ENCODE results near the gene APOOL. TPM values are rescaled to one million over a fixed set of nuclear protein-coding genes. Genes with fewer than 3 reads are reported as not detected.

APOOL gene
- total RNA-seq, 1 experiment from 2014 or later = 26.3 TPM

DNA sequence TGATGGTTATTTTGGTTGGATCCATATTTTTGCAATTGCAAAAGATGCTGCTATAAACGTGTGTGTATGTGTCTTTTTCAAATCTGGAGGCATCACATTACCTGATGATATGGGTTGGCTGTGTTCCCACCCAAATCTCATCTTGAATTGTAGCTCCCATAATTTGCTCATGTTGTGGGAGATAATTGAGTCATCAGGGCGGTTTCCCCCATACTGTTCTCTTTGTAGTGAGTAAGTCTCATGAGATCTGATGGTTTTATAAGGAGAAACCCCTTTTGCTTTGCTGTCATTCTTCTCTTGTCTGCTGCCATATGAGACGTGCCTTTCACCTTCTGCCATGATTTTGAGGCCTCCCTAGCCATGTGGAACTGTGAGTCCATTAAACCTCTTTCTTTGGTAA lies 33.4 kb downstream of the APOOL start:
- TF ChIP-seq, protein P1, sequence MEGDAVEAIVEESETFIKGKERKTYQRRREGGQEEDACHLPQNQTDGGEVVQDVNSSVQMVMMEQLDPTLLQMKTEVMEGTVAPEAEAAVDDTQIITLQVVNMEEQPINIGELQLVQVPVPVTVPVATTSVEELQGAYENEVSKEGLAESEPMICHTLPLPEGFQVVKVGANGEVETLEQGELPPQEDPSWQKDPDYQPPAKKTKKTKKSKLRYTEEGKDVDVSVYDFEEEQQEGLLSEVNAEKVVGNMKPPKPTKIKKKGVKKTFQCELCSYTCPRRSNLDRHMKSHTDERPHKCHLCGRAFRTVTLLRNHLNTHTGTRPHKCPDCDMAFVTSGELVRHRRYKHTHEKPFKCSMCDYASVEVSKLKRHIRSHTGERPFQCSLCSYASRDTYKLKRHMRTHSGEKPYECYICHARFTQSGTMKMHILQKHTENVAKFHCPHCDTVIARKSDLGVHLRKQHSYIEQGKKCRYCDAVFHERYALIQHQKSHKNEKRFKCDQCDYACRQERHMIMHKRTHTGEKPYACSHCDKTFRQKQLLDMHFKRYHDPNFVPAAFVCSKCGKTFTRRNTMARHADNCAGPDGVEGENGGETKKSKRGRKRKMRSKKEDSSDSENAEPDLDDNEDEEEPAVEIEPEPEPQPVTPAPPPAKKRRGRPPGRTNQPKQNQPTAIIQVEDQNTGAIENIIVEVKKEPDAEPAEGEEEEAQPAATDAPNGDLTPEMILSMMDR (IDR thresholded peaks at IDR 0.05; ENCODE audit: unreplicated experiment) = no peak
- peaks cover 5% of the 10 kb centered on the region for H3K36me3 Mint-ChIP-seq (ENCODE audit: insufficient read depth, unreplicated experiment)
- no peak overlapping the region for H3K27ac Mint-ChIP-seq (ENCODE audit: low read depth, unreplicated experiment)
- no peak overlapping the region for H3K4me3 Mint-ChIP-seq (ENCODE audit: unreplicated experiment)
- no peaks in the 10 kb centered on the region for H3K27me3 Mint-ChIP-seq (ENCODE audit: insufficient read depth, unreplicated experiment)
- CTCF ChIA-PET = no interaction called here
- no peak for DNase-seq (ENCODE audit: unreplicated experiment)
- intact Hi-C loops (cut with micrococcal nuclease) = no loop called here
- POLR2A ChIA-PET = no interaction called here
- peaks cover 22% of the 10 kb centered on the region for H3K9me3 Mint-ChIP-seq (ENCODE audit: unreplicated experiment)
- no peaks in the 10 kb centered on the region for H3K4me1 Mint-ChIP-seq (ENCODE audit: insufficient read depth, unreplicated experiment)
- BruUV-seq (replicated peaks) = no TSS peak

DNA sequence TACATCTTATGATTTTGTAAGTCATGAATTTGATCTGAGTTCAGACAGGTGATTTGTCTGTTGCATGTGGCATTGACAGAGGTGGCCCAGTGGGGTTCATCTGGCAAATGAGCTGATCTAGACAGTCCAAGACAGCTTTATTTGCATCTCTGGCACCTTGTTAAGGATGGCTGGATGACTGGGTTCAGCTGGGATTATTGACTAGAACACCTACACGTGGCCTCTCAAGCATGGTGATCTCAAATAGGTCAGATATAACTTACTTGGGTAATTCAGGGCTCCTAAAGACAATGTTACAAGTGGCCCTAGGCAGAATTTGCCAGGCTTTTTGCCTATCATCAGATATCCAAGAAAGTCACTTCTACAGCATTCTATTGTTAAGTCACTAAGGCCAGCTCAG lies 48.0 kb downstream of the APOOL start:
- intact Hi-C loops (cut with micrococcal nuclease) = loop anchor here (1.0 to 10.0 kb wide), 5 partner anchors 49 to 1004 kb away; partner anchors contain the start of gene APOOL
- Mint-ChIP-seq H3K9me3 (ENCODE audit: unreplicated experiment) (no peaks in the 10 kb centered on the region), H3K4me1 (ENCODE audit: insufficient read depth, unreplicated experiment) (peaks cover 8% of the 10 kb centered on the region), H3K4me3 (ENCODE audit: unreplicated experiment) (no peak overlapping the region), H3K27me3 (ENCODE audit: insufficient read depth, unreplicated experiment) (peaks cover 28% of the 10 kb centered on the region), H3K36me3 (ENCODE audit: insufficient read depth, unreplicated experiment) (no peaks in the 10 kb centered on the region), H3K27ac (ENCODE audit: low read depth, unreplicated experiment) (peak overlapping the region; percentile 84)
- POLR2A ChIA-PET = interaction anchor here (0.5 to 0.7 kb wide), 3 partner anchors 47 to 243 kb away, joined by 3 read pairs; partner anchors contain the start of gene APOOL
- no TSS peak for BruUV-seq (replicated peaks)
- TF ChIP-seq, protein P1 (IDR thresholded peaks at IDR 0.05; ENCODE audit: unreplicated experiment) = no peak
- CTCF ChIA-PET = interaction anchor here (0.7 to 2.3 kb wide), 3 partner anchors 10 to 322 kb away, joined by 4 to 18 read pairs (median 8); no protein-coding TSS in a partner anchor
- no peak for DNase-seq (ENCODE audit: unreplicated experiment)

DNA sequence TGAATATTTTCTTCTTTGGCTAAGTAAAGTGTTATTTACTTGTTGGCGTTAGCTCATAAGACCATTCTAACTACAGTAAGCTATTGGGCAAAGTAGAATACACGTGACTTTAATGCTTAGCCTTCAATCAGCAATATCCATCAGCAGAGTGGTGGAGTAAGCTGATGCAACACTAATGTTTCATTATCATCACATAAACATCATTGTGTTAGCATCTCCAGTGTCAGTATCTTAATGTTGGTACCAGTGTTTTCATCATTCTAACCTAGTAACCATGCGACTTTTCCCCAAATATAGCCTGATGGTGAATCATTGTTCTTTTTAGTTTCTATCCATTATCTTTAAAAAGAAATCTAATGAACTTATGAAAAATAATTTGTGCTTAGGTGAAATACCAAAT lies 48.5 kb downstream of the APOOL start:
- Mint-ChIP-seq H3K9me3 (ENCODE audit: unreplicated experiment) (no peaks in the 10 kb centered on the region), H3K4me1 (ENCODE audit: insufficient read depth, unreplicated experiment) (peaks cover 8% of the 10 kb centered on the region), H3K4me3 (ENCODE audit: unreplicated experiment) (no peak overlapping the region), H3K27me3 (ENCODE audit: insufficient read depth, unreplicated experiment) (peaks cover 22% of the 10 kb centered on the region), H3K36me3 (ENCODE audit: insufficient read depth, unreplicated experiment) (no peaks in the 10 kb centered on the region), H3K27ac (ENCODE audit: low read depth, unreplicated experiment) (peak overlapping the region; percentile 84)
- no TSS peak for BruUV-seq (replicated peaks)
- ChIA-PET CTCF (interaction anchor here (0.6 to 2.3 kb wide), 4 partner anchors 11 to 481 kb away, joined by 4 to 18 read pairs (median 6); no protein-coding TSS in a partner anchor), POLR2A (interaction anchor here (0.6 to 0.7 kb wide), 2 partner anchors 47 to 49 kb away, joined by 3 read pairs; partner anchors contain the start of gene APOOL)
- TF ChIP-seq, protein P1 (IDR thresholded peaks at IDR 0.05; ENCODE audit: unreplicated experiment) = no peak
- intact Hi-C loops (cut with micrococcal nuclease) = loop anchor here (1.0 to 10.0 kb wide), 5 partner anchors 49 to 1005 kb away; partner anchors contain the start of gene APOOL
- DNase-seq (ENCODE audit: unreplicated experiment) = peak; percentile 11

DNA sequence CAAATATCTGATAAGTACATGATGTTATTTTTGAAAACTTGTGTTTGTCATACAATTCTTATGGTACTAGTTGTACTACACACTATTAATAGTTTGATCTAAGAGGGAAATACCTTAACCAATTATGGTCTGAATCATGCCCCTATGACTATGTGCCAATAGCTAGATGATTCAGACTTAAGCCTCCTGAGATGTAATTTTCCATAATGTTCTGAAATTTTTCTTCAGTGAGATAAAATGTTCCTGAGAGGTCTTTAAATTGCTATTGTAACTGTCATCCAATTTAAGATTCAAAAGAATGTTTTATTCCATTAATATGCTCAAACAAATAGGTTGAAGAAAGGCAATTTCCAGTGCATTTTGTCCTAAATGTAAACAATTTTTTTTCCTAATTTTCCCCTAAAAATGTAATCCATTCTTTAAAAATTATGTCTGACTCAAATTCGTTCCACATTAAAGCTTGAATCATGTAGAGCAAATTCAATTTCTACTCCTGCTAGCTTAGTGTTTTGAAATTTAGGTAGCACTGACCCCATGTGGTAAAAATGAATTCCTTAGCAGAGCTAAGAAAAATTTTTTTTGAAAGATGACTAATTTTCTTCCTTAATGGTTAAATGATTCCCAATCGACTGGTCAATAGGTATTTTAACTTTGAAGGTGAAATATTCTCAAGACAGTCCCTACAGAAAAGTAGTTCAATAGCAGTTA lies 49.1 kb downstream of the APOOL start:
- Mint-ChIP-seq H3K27ac (ENCODE audit: low read depth, unreplicated experiment) (peak overlapping the region; percentile 84), H3K36me3 (ENCODE audit: insufficient read depth, unreplicated experiment) (no peaks in the 10 kb centered on the region), H3K27me3 (ENCODE audit: insufficient read depth, unreplicated experiment) (peaks cover 16% of the 10 kb centered on the region), H3K4me1 (ENCODE audit: insufficient read depth, unreplicated experiment) (peaks cover 8% of the 10 kb centered on the region), H3K9me3 (ENCODE audit: unreplicated experiment) (no peaks in the 10 kb centered on the region), H3K4me3 (ENCODE audit: unreplicated experiment) (peak overlapping the region; percentile 26)
- CTCF ChIA-PET = interaction anchor here (0.6 to 2.3 kb wide), 8 partner anchors 11 to 1007 kb away, joined by 3 to 18 read pairs (median 4); no protein-coding TSS in a partner anchor
- POLR2A ChIA-PET = interaction anchor here (0.7 to 1.0 kb wide), 2 partner anchors 49 to 318 kb away, joined by 3 read pairs; partner anchors contain the start of gene APOOL
- intact Hi-C loops (cut with micrococcal nuclease) = loop anchor here (1.0 to 10.0 kb wide), 5 partner anchors 50 to 1005 kb away; partner anchors contain the start of gene APOOL
- TF ChIP-seq, protein P1 (IDR thresholded peaks at IDR 0.05; ENCODE audit: unreplicated experiment) = peak; percentile 31
- BruUV-seq (replicated peaks) = no TSS peak
- peak; percentile 51 for DNase-seq (ENCODE audit: unreplicated experiment)
